ENCODE data around the gene IL16.

DNA sequence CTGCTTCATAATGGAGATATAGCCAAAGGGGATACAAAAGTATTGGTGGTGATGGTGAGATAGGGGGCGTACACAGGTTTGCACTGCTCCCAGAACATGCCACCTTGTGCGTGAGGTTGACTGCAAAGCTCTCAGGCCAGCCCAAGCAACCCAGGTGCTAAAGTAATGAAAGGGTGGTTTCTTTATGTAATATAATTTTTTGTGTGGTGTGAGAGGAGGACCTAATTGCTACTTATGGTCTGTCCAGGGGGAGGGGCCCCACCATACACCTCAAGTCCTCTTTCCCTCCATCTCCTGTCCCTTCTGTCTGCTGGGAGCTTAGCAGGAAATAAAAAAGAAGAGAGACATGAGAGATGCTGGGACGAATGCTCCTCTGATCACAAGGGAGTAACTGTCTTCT lies 73.5 kb downstream of the IL16 start:
- TF ChIP-seq, protein P1, sequence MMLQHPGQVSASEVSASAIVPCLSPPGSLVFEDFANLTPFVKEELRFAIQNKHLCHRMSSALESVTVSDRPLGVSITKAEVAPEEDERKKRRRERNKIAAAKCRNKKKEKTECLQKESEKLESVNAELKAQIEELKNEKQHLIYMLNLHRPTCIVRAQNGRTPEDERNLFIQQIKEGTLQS (IDR thresholded peaks at IDR 0.05), result no peak
- TF ChIP-seq POLR2AphosphoS5 (IDR thresholded peaks at IDR 0.05; ENCODE audit: low read depth, low read length) (no peak), EZH2 (IDR thresholded peaks at IDR 0.05) (no peak)
- TF ChIP-seq, protein P2, sequence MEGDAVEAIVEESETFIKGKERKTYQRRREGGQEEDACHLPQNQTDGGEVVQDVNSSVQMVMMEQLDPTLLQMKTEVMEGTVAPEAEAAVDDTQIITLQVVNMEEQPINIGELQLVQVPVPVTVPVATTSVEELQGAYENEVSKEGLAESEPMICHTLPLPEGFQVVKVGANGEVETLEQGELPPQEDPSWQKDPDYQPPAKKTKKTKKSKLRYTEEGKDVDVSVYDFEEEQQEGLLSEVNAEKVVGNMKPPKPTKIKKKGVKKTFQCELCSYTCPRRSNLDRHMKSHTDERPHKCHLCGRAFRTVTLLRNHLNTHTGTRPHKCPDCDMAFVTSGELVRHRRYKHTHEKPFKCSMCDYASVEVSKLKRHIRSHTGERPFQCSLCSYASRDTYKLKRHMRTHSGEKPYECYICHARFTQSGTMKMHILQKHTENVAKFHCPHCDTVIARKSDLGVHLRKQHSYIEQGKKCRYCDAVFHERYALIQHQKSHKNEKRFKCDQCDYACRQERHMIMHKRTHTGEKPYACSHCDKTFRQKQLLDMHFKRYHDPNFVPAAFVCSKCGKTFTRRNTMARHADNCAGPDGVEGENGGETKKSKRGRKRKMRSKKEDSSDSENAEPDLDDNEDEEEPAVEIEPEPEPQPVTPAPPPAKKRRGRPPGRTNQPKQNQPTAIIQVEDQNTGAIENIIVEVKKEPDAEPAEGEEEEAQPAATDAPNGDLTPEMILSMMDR (IDR thresholded peaks at IDR 0.05 in 2 of 3, conservative IDR thresholded peaks at IDR 0.05 in 1 of 3; ENCODE audit: borderline replicate concordance in 1 of 3, insufficient read depth in 1 of 3, low read depth in 2 of 3, low read length in 2 of 3), result no peak

Data from HCT116 (cell line).